Suppressor macrophage treated with lipopolysaccharide for 1 hour (primary cell): ENCODE measurements around the gene IL23R.
"Not testable (repeated sequence)": the region's sequence is repeated elsewhere in the genome, so short reads cannot be mapped to it uniquely, and the experiment has no call there.

Experiments
- DNase-seq, 3 donors: peaks; one replicate each; pipeline ENCODE4 v3.0.0-alpha.2; 2020 to 2022

The IL23R gene

GRCh38 chr1:67166196-67166595 is at the start of gene IL23R:
Gene IL23R, plus strand, starts transcription at chr1:67166454. Its CDS starts 1,667 bp downstream, at chr1:67168121.
- DNase-seq = peak; percentile 62 to 82 (median 71)

- DNase-seq = peak; percentile 42 to 45 (median 43)
Observed at GRCh38 chr1:67118191-67118590, 48.1 kb upstream of the IL23R start.

DNA sequence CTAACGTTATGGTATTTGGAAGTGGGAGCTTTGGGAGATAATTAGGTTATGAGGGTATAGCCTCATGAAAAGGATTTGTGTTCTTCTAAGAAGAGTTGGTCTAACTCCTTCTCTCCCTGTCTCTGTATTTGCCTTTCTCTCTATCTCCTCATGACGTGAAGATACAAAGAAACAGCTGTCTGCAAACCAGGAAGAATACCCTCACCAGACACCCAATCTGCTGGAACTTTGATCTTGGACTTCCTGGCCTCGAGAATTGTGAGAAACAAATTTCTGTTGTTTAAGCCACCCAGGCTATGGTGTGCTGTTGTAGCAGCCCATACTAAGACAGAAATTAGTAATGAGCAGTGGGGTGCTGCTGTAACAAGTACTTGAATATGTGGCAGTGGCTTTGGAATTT is 47.6 kb upstream of the IL23R start:
- DNase-seq = no peak

DNA sequence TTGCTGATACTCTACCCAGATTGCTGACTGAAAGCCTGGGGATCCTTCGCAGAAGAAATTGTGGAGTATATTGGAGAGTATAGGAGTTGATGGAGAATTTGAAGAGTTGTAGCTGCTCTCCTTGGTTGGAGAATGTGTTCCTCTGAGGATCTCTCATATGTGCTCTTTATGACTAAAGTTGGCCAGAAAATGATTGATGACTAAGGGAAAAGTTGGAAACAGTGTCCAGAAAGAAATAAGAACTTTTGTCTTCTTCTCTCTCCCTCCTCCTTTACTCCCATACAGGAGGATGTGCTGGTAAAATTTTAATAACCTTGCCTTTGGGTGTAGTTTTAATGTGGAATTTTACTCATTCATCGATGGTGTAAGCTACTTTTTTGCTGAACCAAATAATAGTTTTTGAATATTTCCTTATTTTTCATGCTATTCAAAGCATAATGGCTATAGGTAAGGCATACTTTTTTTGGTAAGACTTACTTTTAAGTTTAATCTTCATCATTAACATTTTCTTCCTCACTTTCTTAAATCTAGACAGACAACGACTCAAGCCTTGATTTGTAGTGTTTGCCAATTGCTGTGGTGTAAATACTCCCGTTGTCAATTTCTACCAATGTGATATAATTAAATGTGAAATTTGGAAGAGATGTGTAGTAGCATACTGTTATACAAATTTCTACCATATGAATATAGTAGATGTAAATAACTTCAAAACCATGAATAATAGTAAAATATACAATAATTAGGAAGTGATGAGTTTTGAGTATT is 45.2 kb upstream of the IL23R start:
- no peak for DNase-seq

GRCh38 chr1:67124455-67124854 is 41.8 kb upstream of the IL23R start:
- no peak for DNase-seq

- no peak for DNase-seq
Observed at GRCh38 chr1:67126111-67126746, 40.0 kb upstream of the IL23R start.

GRCh38 chr1:67126974-67127373 is 39.3 kb upstream of the IL23R start:
- DNase-seq = no peak

GRCh38 chr1:67130673-67131072 is 35.6 kb upstream of the IL23R start:
- no peak for DNase-seq

DNA sequence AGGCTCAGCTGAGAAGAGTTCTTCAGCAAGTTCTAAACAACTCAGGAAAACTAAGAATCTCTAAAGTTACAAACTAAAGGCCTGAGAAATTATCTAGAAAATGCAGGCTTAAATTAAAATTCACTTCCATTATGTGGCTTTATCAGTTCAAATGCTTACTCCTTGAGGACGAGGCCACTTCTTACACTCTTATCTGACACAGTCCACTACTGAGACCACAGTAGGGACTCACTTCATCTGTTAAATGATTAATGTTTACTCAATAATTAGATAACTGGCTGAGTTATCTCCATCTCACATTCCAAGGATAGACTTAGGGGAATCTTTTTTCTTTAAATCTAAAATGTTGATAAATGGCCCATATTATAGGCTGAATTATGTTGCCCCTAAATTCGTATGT is 33.1 kb upstream of the IL23R start:
- DNase-seq = no peak

DNA sequence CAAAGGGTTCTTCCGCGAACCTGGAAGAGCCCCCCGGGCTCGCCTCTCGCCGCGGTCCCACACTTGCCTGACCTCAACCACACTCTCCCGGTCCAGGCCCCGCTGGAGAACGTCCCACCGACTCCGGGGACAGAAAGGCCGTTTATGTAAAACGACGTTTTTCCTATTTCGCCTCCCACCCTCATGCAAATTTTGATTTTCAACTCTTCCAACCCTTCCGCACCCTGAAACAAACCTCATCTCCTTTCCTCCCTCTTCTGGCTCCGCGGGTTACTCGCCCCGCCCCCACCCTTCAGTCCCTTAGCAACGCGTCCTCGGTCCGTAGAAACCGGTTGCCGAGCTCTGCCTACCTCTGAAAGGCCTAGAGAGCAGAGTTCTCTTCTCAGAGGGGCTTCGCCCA is 31.6 kb upstream of the IL23R start, which contains the start of gene C1orf141:
TSS of gene C1orf141 (minus strand) at position 276 of the 400 bp plus-strand sequence. CDS start 7,730 bp downstream, outside the sequence.
- peak in 2 of 3 donors; percentile 24 to 42 for DNase-seq

DNA sequence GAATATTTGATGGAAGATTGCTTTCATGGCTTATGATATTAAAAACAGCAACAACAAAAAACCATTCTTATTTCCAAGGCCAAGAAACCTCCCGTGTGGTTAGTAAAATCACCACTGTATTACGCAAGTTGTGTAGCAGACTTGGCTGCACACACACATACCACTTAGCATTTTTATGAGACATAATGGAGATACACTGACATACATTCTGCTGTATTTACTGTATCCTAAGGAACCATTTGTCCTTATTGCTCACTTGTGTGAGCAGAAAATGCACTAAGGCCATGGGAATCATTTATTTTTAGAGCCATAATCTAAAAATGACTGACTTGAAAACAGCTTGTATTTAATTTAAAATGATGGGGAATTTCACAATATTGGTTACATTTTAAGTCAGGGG is 30.9 kb upstream of the IL23R start:
- DNase-seq = no peak

DNA sequence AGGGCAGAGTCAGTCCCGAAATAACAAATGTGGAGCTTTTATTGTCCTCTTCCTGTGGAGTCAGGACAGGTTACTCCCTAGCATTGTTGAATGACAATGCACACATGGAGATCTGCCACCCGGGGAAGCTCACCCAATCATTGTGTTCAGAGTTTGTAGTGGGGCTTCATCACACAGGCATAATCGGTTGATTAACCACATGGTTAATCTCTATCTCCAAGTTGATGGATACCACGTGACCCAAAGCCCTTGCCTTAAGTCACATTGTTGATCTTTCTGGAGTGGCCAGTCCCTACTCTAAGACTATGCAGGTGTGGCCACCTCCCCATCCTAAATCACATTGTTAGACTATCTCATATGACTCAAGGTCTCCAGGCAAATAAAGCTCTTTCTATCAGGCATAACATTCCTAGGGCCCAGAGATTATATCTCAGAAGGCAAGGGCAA is 28.9 kb upstream of the IL23R start:
- DNase-seq = no peak

- DNase-seq = no peak
Observed at GRCh38 chr1:67138813-67139499, 27.3 kb upstream of the IL23R start.

GRCh38 chr1:67140460-67140859 is 25.8 kb upstream of the IL23R start:
- no peak for DNase-seq

- not testable (repeated sequence) for DNase-seq
Observed at GRCh38 chr1:67141832-67142231, 24.4 kb upstream of the IL23R start.

- DNase-seq = no peak
Observed at GRCh38 chr1:67142931-67143330, 23.3 kb upstream of the IL23R start.

- DNase-seq = no peak
Observed at GRCh38 chr1:67143966-67144365, 22.3 kb upstream of the IL23R start.

- peak in 1 of 3 donors; percentile 4 for DNase-seq
Observed at GRCh38 chr1:67144696-67145095, 21.6 kb upstream of the IL23R start.

DNA sequence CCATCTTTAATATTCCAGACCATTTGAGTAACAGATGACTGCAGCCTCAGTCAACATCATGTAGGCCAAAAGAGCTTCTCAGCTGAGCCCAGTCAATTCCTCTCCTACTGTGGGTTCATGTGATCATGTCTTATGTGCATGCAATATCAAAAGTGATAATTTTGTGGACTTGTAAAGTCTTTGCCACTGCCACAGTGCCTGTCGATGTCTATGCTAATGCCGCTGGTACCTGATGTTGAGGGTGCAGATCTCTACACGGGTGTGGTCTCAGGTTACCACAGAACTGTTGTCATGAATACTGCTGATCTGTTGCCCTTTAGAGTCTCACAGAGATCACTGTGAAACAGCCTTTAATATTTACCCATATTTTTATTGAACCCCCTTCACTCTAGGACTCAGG is 20.2 kb upstream of the IL23R start:
- no peak for DNase-seq

DNA sequence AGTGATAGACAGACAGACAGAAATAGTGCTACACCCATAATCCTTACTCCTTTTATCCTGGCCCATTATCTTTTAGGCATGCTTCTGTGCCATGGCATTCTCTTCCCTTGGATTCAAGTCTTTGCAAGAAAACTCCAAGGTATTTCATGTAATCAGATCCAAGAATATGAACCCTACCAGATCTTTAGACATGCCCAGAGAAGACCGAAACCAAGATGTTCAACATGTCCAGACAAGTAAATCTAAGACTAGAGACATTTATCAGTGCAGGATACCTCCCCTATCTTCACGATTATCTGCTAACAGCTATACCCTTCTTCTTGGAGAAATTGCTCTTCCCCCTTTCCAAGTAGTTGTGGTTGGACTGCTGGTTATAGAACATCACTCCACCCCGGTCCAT is 19.7 kb upstream of the IL23R start:
- no peak for DNase-seq

- not testable (repeated sequence) for DNase-seq
Observed at GRCh38 chr1:67147973-67148372, 18.3 kb upstream of the IL23R start.

DNA sequence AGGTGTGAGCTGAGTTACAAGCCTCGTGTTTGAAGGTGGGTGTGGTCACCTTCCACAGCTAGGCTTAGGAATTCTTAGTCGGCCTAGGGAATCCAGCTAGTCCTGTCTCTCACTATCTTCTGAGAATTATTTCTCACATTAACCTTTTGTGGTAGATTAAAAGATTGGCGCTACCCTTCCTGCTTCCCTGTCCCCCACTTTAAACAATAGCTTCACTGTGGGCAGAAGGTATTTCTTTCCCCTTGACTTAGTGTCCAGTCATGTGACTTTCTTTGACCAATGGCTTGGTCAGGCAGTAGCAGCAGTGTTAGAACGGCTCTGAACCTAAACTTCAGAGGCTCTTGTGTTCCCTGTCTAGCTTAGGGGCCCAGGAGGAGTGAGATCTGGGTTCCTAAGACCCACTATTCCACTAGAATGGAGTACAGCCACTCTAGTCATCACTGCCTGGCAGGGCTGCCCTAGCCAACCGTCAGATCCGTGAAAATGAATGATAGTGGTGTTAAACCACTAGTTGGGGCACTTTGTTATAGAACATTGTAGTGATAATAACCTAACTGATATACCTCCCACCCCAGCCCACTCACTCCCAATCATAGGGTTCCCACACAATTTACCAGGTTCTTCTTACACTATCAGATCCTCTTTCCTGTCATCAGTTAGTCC is 17.6 kb upstream of the IL23R start:
- DNase-seq = no peak

DNA sequence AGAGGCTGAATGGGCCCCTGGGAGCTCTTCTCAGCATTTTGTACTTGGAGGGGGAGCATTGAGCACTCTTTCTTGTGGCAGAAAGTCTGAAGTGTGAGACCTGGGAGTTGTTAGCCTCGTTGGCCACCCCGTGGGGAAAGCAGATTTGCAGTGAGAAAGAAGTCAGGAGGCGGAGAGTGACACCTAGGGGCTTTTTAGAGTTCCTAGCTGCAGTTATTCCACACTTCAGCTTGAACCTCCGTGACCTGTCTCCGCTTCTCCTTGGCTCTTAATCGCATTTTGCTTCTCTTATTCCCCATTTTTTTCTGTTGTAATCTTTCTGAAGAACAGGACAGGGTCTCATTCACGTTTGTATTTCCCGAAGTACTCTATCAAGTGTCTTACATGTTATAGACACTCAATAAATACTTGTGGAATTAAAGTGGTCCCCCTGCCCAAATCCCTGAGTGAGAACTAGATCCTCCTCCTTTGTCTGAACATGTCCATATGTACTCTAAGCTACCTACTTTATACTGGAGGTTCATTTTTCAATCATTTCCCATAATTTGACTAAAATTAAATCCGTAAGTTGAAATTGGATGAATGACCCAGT is 17.0 kb upstream of the IL23R start:
- DNase-seq = peak; percentile 64 to 74 (median 66)
